GM23338 (cell line): ENCODE measurements around the gene AXIN2.

ENCODE experiments used
- EZH2 ChIP-seq: fragments of 200-600 bp; sonication (generic); IDR thresholded peaks from one replicate; pipeline ENCODE4 v1.8.0; 2017; ENCODE audit warnings: antibody characterized with exemption, mild to moderate bottlenecking, low read depth; ENCODE audit not compliant: unreplicated experiment
- JUNB ChIP-seq: IDR thresholded peaks from one replicate; pipeline ENCODE4 v1.6.1; 2016; ENCODE audit warnings: antibody characterized with exemption; ENCODE audit not compliant: unreplicated experiment
- POLR2AphosphoS5 ChIP-seq: IDR thresholded peaks from 2 replicates; pipeline ENCODE4 v1.6.1; 2016; ENCODE audit warnings: antibody characterized with exemption, low read depth
- STAT1 ChIP-seq: IDR thresholded peaks from one replicate; pipeline ENCODE4 v1.6.1; 2016; ENCODE audit warnings: antibody characterized with exemption; ENCODE audit not compliant: unreplicated experiment
- ZNF114 ChIP-seq: fragments of 250-450 bp; sonication (Bioruptor Pico); IDR thresholded peaks from 2 replicates; pipeline ENCODE4 v1.5.0; 2020; ENCODE audit warnings: mild to moderate bottlenecking, moderate library complexity
- TF ChIP-seq, protein P1 (sequence below): IDR thresholded peaks from one replicate; pipeline ENCODE4 v1.6.1; 2018; ENCODE audit warnings: antibody characterized with exemption; ENCODE audit not compliant: unreplicated experiment
- TF ChIP-seq, protein P2 (sequence below), 2 experiments: fragments of 200-600 bp in 1 of 2; sonication (generic) in 1 of 2; conservative IDR thresholded peaks; 2 replicates each; pipeline versions ENCODE4 v1.5.1 to v1.6.1; 2016 to 2017; ENCODE audit warnings: antibody characterized with exemption in 2 of 2, low read depth in 2 of 2, mild to moderate bottlenecking in 2 of 2, moderate library complexity in 1 of 2
- TF ChIP-seq, protein P3 (sequence below): IDR thresholded peaks from 2 replicates; pipeline ENCODE4 v1.6.1; 2016; ENCODE audit warnings: antibody characterized with exemption

DNA sequence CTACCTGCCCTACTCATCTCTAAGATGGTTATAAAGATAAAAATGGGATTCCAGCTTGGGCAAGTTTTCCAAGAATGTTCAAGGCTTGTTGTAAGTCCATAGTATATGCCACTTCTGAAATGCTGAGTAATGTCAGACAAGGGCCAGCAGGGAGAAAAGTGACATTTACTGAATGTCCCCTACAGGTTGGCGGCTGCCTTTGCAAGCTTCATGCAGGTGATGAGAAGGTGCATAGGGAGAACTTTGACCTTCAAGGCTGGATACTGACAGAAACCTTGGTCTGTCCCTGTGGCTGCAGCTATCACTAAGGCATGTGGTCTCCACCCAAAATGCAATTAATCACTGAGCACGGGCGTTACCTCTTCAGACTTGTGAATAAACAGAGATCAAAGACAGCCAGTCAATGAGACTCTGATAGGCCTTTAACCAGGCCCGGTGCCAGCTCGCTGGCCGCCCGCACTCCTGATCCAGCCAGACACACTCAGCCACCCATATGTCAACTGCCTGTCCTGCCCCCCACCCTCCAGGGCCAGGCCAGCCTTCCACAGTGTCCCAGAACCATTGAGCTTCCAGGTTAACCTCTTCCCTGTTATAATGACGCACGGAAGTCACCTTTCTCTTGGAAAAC, 26.8 kb upstream of the AXIN2 start:
- TF ChIP-seq JUNB (no peak), POLR2AphosphoS5 (no peak), STAT1 (no peak), EZH2 (no peak), ZNF114 (no peak)
- TF ChIP-seq, protein P1, sequence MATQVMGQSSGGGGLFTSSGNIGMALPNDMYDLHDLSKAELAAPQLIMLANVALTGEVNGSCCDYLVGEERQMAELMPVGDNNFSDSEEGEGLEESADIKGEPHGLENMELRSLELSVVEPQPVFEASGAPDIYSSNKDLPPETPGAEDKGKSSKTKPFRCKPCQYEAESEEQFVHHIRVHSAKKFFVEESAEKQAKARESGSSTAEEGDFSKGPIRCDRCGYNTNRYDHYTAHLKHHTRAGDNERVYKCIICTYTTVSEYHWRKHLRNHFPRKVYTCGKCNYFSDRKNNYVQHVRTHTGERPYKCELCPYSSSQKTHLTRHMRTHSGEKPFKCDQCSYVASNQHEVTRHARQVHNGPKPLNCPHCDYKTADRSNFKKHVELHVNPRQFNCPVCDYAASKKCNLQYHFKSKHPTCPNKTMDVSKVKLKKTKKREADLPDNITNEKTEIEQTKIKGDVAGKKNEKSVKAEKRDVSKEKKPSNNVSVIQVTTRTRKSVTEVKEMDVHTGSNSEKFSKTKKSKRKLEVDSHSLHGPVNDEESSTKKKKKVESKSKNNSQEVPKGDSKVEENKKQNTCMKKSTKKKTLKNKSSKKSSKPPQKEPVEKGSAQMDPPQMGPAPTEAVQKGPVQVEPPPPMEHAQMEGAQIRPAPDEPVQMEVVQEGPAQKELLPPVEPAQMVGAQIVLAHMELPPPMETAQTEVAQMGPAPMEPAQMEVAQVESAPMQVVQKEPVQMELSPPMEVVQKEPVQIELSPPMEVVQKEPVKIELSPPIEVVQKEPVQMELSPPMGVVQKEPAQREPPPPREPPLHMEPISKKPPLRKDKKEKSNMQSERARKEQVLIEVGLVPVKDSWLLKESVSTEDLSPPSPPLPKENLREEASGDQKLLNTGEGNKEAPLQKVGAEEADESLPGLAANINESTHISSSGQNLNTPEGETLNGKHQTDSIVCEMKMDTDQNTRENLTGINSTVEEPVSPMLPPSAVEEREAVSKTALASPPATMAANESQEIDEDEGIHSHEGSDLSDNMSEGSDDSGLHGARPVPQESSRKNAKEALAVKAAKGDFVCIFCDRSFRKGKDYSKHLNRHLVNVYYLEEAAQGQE: no peak
- TF ChIP-seq, protein P2, sequence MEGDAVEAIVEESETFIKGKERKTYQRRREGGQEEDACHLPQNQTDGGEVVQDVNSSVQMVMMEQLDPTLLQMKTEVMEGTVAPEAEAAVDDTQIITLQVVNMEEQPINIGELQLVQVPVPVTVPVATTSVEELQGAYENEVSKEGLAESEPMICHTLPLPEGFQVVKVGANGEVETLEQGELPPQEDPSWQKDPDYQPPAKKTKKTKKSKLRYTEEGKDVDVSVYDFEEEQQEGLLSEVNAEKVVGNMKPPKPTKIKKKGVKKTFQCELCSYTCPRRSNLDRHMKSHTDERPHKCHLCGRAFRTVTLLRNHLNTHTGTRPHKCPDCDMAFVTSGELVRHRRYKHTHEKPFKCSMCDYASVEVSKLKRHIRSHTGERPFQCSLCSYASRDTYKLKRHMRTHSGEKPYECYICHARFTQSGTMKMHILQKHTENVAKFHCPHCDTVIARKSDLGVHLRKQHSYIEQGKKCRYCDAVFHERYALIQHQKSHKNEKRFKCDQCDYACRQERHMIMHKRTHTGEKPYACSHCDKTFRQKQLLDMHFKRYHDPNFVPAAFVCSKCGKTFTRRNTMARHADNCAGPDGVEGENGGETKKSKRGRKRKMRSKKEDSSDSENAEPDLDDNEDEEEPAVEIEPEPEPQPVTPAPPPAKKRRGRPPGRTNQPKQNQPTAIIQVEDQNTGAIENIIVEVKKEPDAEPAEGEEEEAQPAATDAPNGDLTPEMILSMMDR (conservative IDR thresholded peaks at IDR 0.05; ENCODE audit: low read depth in 2 of 2): no peak; a peak in 1 of 4 replicates
- TF ChIP-seq, protein P3, sequence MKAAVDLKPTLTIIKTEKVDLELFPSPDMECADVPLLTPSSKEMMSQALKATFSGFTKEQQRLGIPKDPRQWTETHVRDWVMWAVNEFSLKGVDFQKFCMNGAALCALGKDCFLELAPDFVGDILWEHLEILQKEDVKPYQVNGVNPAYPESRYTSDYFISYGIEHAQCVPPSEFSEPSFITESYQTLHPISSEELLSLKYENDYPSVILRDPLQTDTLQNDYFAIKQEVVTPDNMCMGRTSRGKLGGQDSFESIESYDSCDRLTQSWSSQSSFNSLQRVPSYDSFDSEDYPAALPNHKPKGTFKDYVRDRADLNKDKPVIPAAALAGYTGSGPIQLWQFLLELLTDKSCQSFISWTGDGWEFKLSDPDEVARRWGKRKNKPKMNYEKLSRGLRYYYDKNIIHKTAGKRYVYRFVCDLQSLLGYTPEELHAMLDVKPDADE: no peak
